Articular chondrocyte of knee joint (primary cell): Measurements from ENCODE around the gene CTNNBL1. TPM values are rescaled to one million over a fixed set of nuclear protein-coding genes. Genes with fewer than 3 reads are reported as not detected.

Experiments
- total RNA-seq: library from RNA; depleted of rRNA; stranded (reverse); fragments of >200 nt; gene quantifications from 2 replicates; pipeline ENCODE4 v1.2.3, GENCODE V29; 2012

The CTNNBL1 gene, protein sequence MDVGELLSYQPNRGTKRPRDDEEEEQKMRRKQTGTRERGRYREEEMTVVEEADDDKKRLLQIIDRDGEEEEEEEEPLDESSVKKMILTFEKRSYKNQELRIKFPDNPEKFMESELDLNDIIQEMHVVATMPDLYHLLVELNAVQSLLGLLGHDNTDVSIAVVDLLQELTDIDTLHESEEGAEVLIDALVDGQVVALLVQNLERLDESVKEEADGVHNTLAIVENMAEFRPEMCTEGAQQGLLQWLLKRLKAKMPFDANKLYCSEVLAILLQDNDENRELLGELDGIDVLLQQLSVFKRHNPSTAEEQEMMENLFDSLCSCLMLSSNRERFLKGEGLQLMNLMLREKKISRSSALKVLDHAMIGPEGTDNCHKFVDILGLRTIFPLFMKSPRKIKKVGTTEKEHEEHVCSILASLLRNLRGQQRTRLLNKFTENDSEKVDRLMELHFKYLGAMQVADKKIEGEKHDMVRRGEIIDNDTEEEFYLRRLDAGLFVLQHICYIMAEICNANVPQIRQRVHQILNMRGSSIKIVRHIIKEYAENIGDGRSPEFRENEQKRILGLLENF
- total RNA-seq = 21.6 and 24.0 TPM in 2 replicates

DNA sequence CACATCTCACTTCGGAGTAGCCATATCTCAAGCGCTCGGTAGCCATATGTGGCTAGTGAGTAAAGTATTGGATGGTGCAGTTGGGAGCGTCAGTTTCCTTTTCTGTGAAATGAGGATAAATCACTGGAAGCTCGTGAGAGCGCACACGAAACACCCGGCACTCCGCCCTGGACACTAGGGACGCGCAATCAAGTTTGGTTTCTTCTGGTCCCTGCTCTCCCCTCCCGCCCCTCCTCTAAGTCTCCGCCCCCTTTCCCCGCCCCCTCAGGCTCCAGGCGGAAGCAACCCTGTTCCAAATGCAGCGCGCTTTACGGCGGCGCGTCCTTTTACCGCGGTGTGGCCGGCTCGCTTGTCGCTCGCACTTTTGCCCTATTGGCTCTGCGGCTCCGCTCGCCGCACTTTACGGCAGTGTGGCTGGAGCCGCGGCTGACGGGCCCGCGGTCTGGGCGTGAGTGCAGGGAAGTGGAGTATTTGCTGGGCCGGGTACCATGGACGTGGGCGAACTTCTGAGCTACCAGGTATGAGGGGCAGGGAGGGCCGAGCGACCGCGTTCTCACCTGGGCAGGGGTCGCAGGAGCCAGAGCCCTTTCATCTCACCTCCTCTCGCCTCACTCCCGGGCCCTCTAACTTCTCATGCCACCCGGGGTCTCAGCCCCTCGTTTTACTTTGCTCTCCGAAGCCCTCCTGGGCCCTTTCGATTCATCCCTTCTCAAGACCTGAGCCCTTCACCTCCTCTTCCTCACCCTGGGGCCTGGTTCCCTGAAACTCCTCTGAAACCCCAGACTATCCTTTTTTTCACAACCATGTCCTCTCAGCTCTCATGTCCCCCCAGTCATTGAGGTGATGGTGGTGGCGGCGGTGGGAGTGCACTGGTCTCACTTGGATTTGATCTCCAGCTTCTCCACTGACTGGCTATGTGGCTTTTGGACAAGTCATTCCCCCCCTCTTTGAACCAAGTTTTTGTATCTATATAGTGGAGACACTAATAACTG is at the start of gene CTNNBL1:
CTNNBL1 (plus strand) TSS at position 396 of the 992 bp plus-strand sequence; CDS start at position 489, 93 bp downstream.

DNA sequence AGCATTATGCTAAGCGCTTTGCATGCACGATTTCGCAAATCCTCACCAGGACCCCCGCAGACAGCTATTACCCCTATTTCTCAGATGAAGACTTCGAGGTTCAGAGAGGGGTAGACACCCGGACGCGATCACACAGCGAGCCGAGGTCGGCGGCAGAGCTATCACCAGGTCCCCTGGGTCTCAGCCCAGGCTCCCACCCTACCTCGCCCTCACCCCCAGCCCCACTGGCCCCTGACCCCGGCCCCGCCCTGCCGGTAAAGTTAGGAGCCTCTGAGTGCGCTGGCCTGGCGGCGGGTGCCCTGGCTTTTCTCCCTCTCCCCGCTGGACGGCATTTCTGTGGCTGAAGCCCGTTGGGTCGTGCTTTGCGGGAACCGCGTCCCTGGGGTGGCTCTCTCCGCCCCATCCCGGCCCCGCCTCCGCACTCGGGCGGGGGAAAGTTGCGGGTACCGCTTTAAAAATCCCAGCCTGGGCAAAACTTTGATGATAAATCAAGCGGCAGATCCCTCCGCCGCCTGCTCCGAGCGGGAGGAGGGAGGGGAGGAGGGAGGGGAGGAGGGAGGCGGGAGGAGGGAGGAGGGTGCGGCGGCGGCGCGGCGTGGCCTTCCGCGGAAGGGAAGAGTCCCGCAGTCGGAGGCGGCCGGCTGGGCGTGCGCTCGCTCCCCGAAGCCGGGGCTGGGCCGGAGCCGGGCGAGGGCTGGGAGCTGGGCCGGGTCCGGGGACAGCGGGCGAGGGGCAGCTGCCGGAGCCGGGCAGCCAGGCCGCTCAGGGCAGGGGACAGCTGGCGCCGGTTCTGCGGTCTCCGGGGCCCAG is 208.9 kb downstream of the CTNNBL1 start, which contains the start of gene VSTM2L:
VSTM2L (plus strand) TSS at position 624 of the 810 bp plus-strand sequence. CDS start 224 bp downstream, outside the sequence.

Other genes starting within 250 kb of the CTNNBL1 start
- gene NNAT, start 172.8 kb upstream of the CTNNBL1 start, total RNA-seq = 0.13 and 0.32 TPM in 2 replicates
- gene BLCAP, start 166.2 kb upstream of the CTNNBL1 start, total RNA-seq = 30.2 and 33.7 TPM in 2 replicates
- gene VSTM2L, start 209.1 kb downstream of the CTNNBL1 start, total RNA-seq = 1.4 and 1.6 TPM in 2 replicates